ENCODE measurements around the gene INAFM2.

- no peak for TF ChIP-seq EZH2phosphoT487 (IDR thresholded peaks at IDR 0.05; ENCODE audit: low read length)
- TF ChIP-seq, protein P1, sequence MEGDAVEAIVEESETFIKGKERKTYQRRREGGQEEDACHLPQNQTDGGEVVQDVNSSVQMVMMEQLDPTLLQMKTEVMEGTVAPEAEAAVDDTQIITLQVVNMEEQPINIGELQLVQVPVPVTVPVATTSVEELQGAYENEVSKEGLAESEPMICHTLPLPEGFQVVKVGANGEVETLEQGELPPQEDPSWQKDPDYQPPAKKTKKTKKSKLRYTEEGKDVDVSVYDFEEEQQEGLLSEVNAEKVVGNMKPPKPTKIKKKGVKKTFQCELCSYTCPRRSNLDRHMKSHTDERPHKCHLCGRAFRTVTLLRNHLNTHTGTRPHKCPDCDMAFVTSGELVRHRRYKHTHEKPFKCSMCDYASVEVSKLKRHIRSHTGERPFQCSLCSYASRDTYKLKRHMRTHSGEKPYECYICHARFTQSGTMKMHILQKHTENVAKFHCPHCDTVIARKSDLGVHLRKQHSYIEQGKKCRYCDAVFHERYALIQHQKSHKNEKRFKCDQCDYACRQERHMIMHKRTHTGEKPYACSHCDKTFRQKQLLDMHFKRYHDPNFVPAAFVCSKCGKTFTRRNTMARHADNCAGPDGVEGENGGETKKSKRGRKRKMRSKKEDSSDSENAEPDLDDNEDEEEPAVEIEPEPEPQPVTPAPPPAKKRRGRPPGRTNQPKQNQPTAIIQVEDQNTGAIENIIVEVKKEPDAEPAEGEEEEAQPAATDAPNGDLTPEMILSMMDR (IDR thresholded peaks at IDR 0.05; ENCODE audit: low read length): no peak
These were observed 29.3 kb upstream of the INAFM2 start for GRCh38 chr15:40293905-40294895.
